IMR-90 (cell line): ENCODE measurements around the gene CHAT. TPM values are rescaled to one million over a fixed set of nuclear protein-coding genes. Genes with fewer than 3 reads are reported as not detected.

ENCODE experiments used
- ATAC-seq: fragments of 200-7000 bp; cut with Tn5 transposase; 2 replicates; pipeline ENCODE4 v1.9.1; 2020; ENCODE audit warnings: low read depth, mild to moderate bottlenecking, moderate library complexity
- BruUV-seq: library from RNA; stranded (reverse); fragments of 400-500 nt; replicated peaks from 2 replicates; lab custom pipeline; 2021; lab: Mats Ljungman, UMichigan
- CTCF ChIA-PET: fragments of 300-600 bp; formaldehyde crosslinking; extraction: SDS; loops from one replicate; lab custom pipeline; 2021; ENCODE audit warnings: antibody characterized with exemption; lab: Yijun Ruan, JAX
- POLR2A ChIA-PET: fragments of 300-600 bp; sonication (Branson Sonifier 250); formaldehyde crosslinking; loops from one replicate; lab custom pipeline; 2022; ENCODE audit warnings: antibody characterized with exemption; ENCODE audit not compliant: unreplicated experiment; lab: Charles Lee
- DNase-seq: peaks from one replicate; pipeline ENCODE4 v3.0.0; 2013
- H2AFZ ChIP-seq: replicated peaks from 2 replicates; pipeline ENCODE3; 2013; ENCODE audit warnings: low read length, mild to moderate bottlenecking; ENCODE audit not compliant: poor library complexity
- H2AK5ac ChIP-seq: 2 replicates; pipeline ENCODE4 v1.6.1; 2013; ENCODE audit warnings: low read depth, low read length, inconsistent platforms
- H2AK9ac ChIP-seq: replicated peaks from 2 replicates; pipeline ENCODE3; 2013; ENCODE audit warnings: mild to moderate bottlenecking, low read depth, low read length, moderate library complexity; ENCODE audit not compliant: poor library complexity
- H2BK120ac ChIP-seq: 2 replicates; pipeline ENCODE4 v1.6.1; 2013; ENCODE audit warnings: low read depth, low read length, inconsistent platforms
- H2BK15ac ChIP-seq: 3 replicates; pipeline ENCODE4 v1.6.1; 2013; ENCODE audit warnings: low read depth, low read length, inconsistent platforms
- H2BK20ac ChIP-seq: 2 replicates; pipeline ENCODE4 v1.6.1; 2013; ENCODE audit warnings: low read depth, mild to moderate bottlenecking, inconsistent platforms, low read length, moderate library complexity
- H2BK5ac ChIP-seq: 2 replicates; pipeline ENCODE4 v1.6.1; 2013; ENCODE audit warnings: mild to moderate bottlenecking, low read depth, low read length, inconsistent platforms; ENCODE audit not compliant: poor library complexity, severe bottlenecking
- H3K14ac ChIP-seq: replicated peaks from 2 replicates; pipeline ENCODE4 v1.6.1; 2013; ENCODE audit warnings: low read depth, low read length, inconsistent platforms
- H3K18ac ChIP-seq: 2 replicates; pipeline ENCODE4 v1.6.1; 2013; ENCODE audit warnings: low read depth, low read length, control low read depth
- H3K23ac ChIP-seq: 2 replicates; pipeline ENCODE4 v1.6.1; 2013; ENCODE audit warnings: low read depth, low read length, inconsistent platforms
- H3K27ac ChIP-seq: 2 replicates; pipeline ENCODE4 v1.5.1; 2013; ENCODE audit warnings: mild to moderate bottlenecking, control low read depth, low read length; ENCODE audit not compliant: insufficient read depth
- H3K27me3 ChIP-seq: 2 replicates; pipeline ENCODE4 v1.6.1; 2013; ENCODE audit warnings: low read length; ENCODE audit not compliant: control insufficient read depth, insufficient read depth
- H3K36me3 ChIP-seq: 2 replicates; pipeline ENCODE4 v1.6.1; 2013; ENCODE audit warnings: low read length, mixed read lengths; ENCODE audit not compliant: control insufficient read depth, insufficient read depth
- H3K4ac ChIP-seq: 2 replicates; pipeline ENCODE4 v1.6.1; 2013; ENCODE audit warnings: low read depth, low read length, inconsistent platforms
- H3K4me1 ChIP-seq: 2 replicates; pipeline ENCODE4 v1.6.1; 2013; ENCODE audit warnings: low read length, mixed read lengths; ENCODE audit not compliant: control insufficient read depth, insufficient read depth
- H3K4me2 ChIP-seq: 2 replicates; pipeline ENCODE4 v1.6.1; 2013; ENCODE audit warnings: low read depth, mild to moderate bottlenecking, control low read depth, low read length, moderate library complexity
- H3K4me3 ChIP-seq: 2 replicates; pipeline ENCODE4 v1.5.1; 2013; ENCODE audit warnings: low read depth, mild to moderate bottlenecking, control low read depth, low read length, moderate library complexity; ENCODE audit not compliant: insufficient read depth
- H3K56ac ChIP-seq: 2 replicates; pipeline ENCODE4 v1.6.1; 2013; ENCODE audit warnings: low read length, inconsistent platforms; ENCODE audit not compliant: insufficient read depth; ENCODE audit errors: extremely low read depth
- H3K79me1 ChIP-seq, 2 experiments: 2 replicates each; pipeline ENCODE4 v1.6.1; 2013; ENCODE audit warnings: low read length in 2 of 2, inconsistent platforms in 1 of 2, low read depth in 1 of 2
- H3K9ac ChIP-seq: 2 replicates; pipeline ENCODE4 v1.6.1; 2013; ENCODE audit warnings: low read depth, low read length, control low read depth
- H3K9me1 ChIP-seq: 2 replicates; pipeline ENCODE4 v1.6.1; 2013; ENCODE audit warnings: low read length, inconsistent platforms; ENCODE audit not compliant: insufficient read depth
- H3K9me3 ChIP-seq: 2 replicates; pipeline ENCODE4 v1.6.1; 2013; ENCODE audit warnings: low read length; ENCODE audit not compliant: control insufficient read depth, insufficient read depth
- H4K20me1 ChIP-seq: 2 replicates; pipeline ENCODE4 v1.6.1; 2013; ENCODE audit warnings: low read length, inconsistent platforms; ENCODE audit not compliant: insufficient read depth
- H4K5ac ChIP-seq: 2 replicates; pipeline ENCODE4 v1.6.1; 2013; ENCODE audit warnings: mild to moderate bottlenecking, low read depth, low read length, control low read depth
- H4K8ac ChIP-seq, 2 experiments: 2 replicates each; pipeline ENCODE4 v1.6.1; 2013; ENCODE audit warnings: low read depth in 2 of 2, low read length in 2 of 2, control low read depth in 1 of 2, inconsistent platforms in 1 of 2
- H4K91ac ChIP-seq: 2 replicates; pipeline ENCODE4 v1.6.1; 2013; ENCODE audit warnings: low read depth, low read length, inconsistent platforms; ENCODE audit not compliant: insufficient read depth
- SMC3 ChIP-seq: fragments of 150-350 bp; IDR thresholded peaks from 2 replicates; pipeline ENCODE4 v1.6.1; 2016; ENCODE audit warnings: low read depth, mild to moderate bottlenecking, antibody characterized with exemption, low read length, moderate library complexity
- WGBS, 2 experiments: methylation state at CpG; one replicate each; pipeline versions ENCODE4 v1.1.5 to v1.1.7; 2013; ENCODE audit warnings: missing lambda C conversion rate in 2 of 2; ENCODE audit not compliant: insufficient read length in 1 of 2; ENCODE audit errors: extremely low coverage in 2 of 2; 5-methylcytosine and 5-hydroxymethylcytosine counted together
- dilution Hi-C: fragments of 300-500 bp; cut with HindIII; formaldehyde crosslinking; loops from one replicate; pipeline ENCODE4 v1.14.3; 2018; ENCODE audit warnings: low sequenced_read_pairs; ENCODE audit not compliant: unreplicated experiment
- in situ Hi-C: fragments of 300-500 bp; cut with MboI; formaldehyde crosslinking; loops from 3 replicates; pipeline ENCODE4 v1.14.3; 2019; ENCODE audit warnings: low sequenced_read_pairs, inconsistent platforms, mixed read lengths
- intact Hi-C: fragments of 100-400 bp; cut with micrococcal nuclease; formaldehyde crosslinking; loops from 2 replicates; pipeline ENCODE4 v1.10.0; 2022
- polyA plus RNA-seq, 3 experiments: library from polyadenylated mRNA; depleted of rRNA; stranded (reverse); fragments of >200 nt; gene quantifications; 2 replicates each; pipeline ENCODE4 v1.2.3, GENCODE V29; 2012; ENCODE audit warnings: low replicate concordance in 1 of 3
- total RNA-seq: library from RNA; depleted of rRNA; stranded (reverse); fragments of >200 nt; gene quantifications from 2 replicates; pipeline ENCODE4 v1.2.3, GENCODE V29; 2012
- TF ChIP-seq, protein P1 (sequence below): fragments of 150-350 bp; IDR thresholded peaks from 2 replicates; pipeline ENCODE4 v1.6.1; 2016; ENCODE audit warnings: low read depth, mild to moderate bottlenecking, low read length, moderate library complexity, borderline replicate concordance

CHAT gene
- total and polyA plus RNA-seq, 2 of the 4 experiments (the other 2 are of a cell fraction) = not detected

GRCh38 chr10:49634069-49634660 lies 20.3 kb downstream of the CHAT start:
- Histone ChIP-seq H4K5ac (no peak overlapping the region), H3K27ac (no peak overlapping the region), H3K23ac (no peak overlapping the region), H3K27me3 (peaks cover 22% of the 10 kb centered on the region), H4K91ac (no peak overlapping the region), H2BK15ac (no peak overlapping the region), H3K9me1 (no peaks in the 10 kb centered on the region), H2AFZ (no peak overlapping the region), H3K4me1 (no peaks in the 10 kb centered on the region), H3K9ac (no peak overlapping the region), H3K9me3 (no peaks in the 10 kb centered on the region), H3K56ac (no peak overlapping the region), H2AK5ac (no peak overlapping the region), H3K14ac (no peak overlapping the region), H3K4me3 (no peak overlapping the region), H4K20me1 (no peaks in the 10 kb centered on the region), H2BK120ac (no peak overlapping the region), H3K4me2 (no peak overlapping the region), H3K36me3 (no peaks in the 10 kb centered on the region), H3K4ac (no peak overlapping the region), H3K79me1 (no peaks in the 10 kb centered on the region), H4K8ac (no peak overlapping the region), H3K18ac (no peak overlapping the region), H2AK9ac (no peak overlapping the region), H2BK5ac (no peak overlapping the region), H2BK20ac (no peak overlapping the region)
- CTCF ChIA-PET = interaction anchor here (1.3 kb wide), 1 partner anchor 41 kb away, joined by 3 read pairs; no protein-coding TSS in a partner anchor
- dilution Hi-C loops = no loop called here
- no peak for TF ChIP-seq SMC3
- TF ChIP-seq, protein P1, sequence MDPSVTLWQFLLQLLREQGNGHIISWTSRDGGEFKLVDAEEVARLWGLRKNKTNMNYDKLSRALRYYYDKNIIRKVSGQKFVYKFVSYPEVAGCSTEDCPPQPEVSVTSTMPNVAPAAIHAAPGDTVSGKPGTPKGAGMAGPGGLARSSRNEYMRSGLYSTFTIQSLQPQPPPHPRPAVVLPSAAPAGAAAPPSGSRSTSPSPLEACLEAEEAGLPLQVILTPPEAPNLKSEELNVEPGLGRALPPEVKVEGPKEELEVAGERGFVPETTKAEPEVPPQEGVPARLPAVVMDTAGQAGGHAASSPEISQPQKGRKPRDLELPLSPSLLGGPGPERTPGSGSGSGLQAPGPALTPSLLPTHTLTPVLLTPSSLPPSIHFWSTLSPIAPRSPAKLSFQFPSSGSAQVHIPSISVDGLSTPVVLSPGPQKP = no peak
- POLR2A ChIA-PET = no interaction called here
- ATAC-seq (no peak), DNase-seq (no peak)
- no CpG with 5 or more reads among the region's 8 CpGs for WGBS, 2 experiments
- BruUV-seq = no TSS peak
- in situ Hi-C loops = no loop called here
- intact Hi-C loops = no loop called here
